ENCODE measurements around the gene TAF4B. TPM values are rescaled to one million over a fixed set of nuclear protein-coding genes. Genes with fewer than 3 reads are reported as not detected.

The TAF4B gene
- total and polyA plus RNA-seq, 2 experiments from 2014 or later: 1.1 to 1.5 TPM

GRCh38 chr18:26421503-26421902 is 195.3 kb downstream of the TAF4B start:
- DNase-seq: no peak
- Histone ChIP-seq H4K20me1 (ENCODE audit: insufficient read depth) (no peaks in the 10 kb centered on the region), H3K9ac (no peak overlapping the region), H3K4me2 (ENCODE audit: unreplicated experiment) (no peak overlapping the region), H3K9me2 (ENCODE audit: insufficient read depth) (no peaks in the 10 kb centered on the region), H3K27ac (no peak overlapping the region), H3K4me3 (no peak overlapping the region), H3K27me3 (replicated peaks; ENCODE audit: insufficient read depth) (no peaks in the 10 kb centered on the region), H3K36me3 (ENCODE audit: low read depth) (no peaks in the 10 kb centered on the region), H2AFZ (no peak overlapping the region), H3K79me2 (ENCODE audit: insufficient read depth) (no peaks in the 10 kb centered on the region), H3K4me1 (ENCODE audit: insufficient read depth) (peaks cover 4% of the 10 kb centered on the region), H3K9me3 (ENCODE audit: low read depth) (no peaks in the 10 kb centered on the region), H3F3A (ENCODE audit: insufficient read depth) (no peaks in the 10 kb centered on the region)
- TF ChIP-seq EZH2 (IDR thresholded peaks at IDR 0.05; ENCODE audit: insufficient read depth, poor library complexity, severe bottlenecking) (no peak), EZH2phosphoT487 (IDR thresholded peaks at IDR 0.05; ENCODE audit: insufficient read depth, low read depth) (no peak)
- 81 to 87% methylated on average over 4 to 6 of the region's 6 CpGs for WGBS, 2 experiments (ENCODE audit: low coverage in 1 of 2, low lambda C conversion rate in 2 of 2, missing lambda C conversion rate in 2 of 2)
- in situ Hi-C loops (cut with MboI): no loop called here

DNA sequence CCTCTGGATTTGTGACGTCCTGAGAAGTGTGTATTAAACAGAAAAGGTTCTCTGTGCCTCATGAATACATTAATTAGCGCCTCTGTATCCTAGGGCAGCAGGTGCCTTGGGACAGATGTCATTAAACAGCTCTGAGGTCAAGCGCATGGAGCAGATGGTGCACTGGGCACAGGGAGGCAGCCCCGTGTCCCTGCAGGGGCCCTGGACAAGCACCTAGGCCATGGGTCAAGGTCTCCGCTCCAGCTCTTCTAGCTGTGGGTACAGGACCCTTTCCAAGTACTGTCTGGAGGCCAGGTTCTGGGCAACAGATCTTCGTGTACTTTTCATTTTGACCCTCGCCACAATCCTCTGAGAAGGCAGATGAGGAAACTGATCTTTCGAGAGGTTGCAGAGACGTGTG is 195.7 kb downstream of the TAF4B start:
- Histone ChIP-seq H3K9me2 (ENCODE audit: insufficient read depth) (no peaks in the 10 kb centered on the region), H3K4me1 (ENCODE audit: insufficient read depth) (peaks cover 4% of the 10 kb centered on the region), H3F3A (ENCODE audit: insufficient read depth) (no peaks in the 10 kb centered on the region), H3K79me2 (ENCODE audit: insufficient read depth) (no peaks in the 10 kb centered on the region), H3K36me3 (ENCODE audit: low read depth) (no peaks in the 10 kb centered on the region), H4K20me1 (ENCODE audit: insufficient read depth) (no peaks in the 10 kb centered on the region), H3K4me3 (no peak overlapping the region), H2AFZ (no peak overlapping the region), H3K9ac (no peak overlapping the region), H3K9me3 (ENCODE audit: low read depth) (no peaks in the 10 kb centered on the region), H3K4me2 (ENCODE audit: unreplicated experiment) (no peak overlapping the region), H3K27ac (no peak overlapping the region), H3K27me3 (replicated peaks; ENCODE audit: insufficient read depth) (no peaks in the 10 kb centered on the region)
- no peak for DNase-seq
- TF ChIP-seq EZH2 (IDR thresholded peaks at IDR 0.05; ENCODE audit: insufficient read depth, poor library complexity, severe bottlenecking) (no peak), EZH2phosphoT487 (IDR thresholded peaks at IDR 0.05; ENCODE audit: insufficient read depth, low read depth) (no peak)
- in situ Hi-C loops (cut with MboI): no loop called here
- 80 to 83% methylated on average over 9 of the region's 9 CpGs for WGBS, 2 experiments (ENCODE audit: low coverage in 1 of 2, low lambda C conversion rate in 2 of 2, missing lambda C conversion rate in 2 of 2)

DNA sequence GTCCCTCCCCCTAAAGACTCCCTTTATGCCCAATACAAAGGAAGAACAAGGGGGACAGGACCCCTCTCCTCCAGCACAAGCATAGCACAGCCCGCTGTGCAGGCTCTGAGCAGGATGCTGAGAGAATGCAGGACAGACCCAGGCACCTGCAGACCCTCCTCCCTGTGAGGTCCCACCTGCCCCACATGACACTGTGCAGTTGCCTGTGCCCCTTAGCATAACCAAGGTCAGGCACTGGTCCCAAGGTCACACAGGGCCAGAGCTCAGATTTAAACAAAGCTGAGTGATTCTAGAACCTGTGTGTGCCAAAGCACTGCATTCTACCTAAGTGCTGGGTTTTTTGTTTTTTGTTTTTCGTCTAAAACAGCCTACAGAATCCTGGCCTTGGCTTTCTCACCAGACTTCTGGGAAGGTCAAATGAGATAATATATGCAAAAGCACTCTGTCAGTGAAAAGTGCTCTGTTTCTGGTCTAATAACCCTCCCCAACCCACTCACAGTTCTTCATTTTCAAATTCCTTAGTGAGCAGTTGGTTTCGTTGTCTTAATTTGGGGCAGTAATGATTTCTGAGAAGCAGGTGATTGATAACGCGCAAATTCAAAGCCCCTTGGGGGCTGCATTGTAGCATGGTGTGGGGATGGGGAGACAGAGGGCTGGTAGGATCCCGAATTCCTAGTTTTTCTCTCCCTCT is 196.4 kb downstream of the TAF4B start:
- Histone ChIP-seq H4K20me1 (ENCODE audit: insufficient read depth) (no peaks in the 10 kb centered on the region), H3K4me1 (ENCODE audit: insufficient read depth) (peaks cover 4% of the 10 kb centered on the region), H3K79me2 (ENCODE audit: insufficient read depth) (no peaks in the 10 kb centered on the region), H3K4me3 (no peak overlapping the region), H3F3A (ENCODE audit: insufficient read depth) (no peaks in the 10 kb centered on the region), H2AFZ (no peak overlapping the region), H3K36me3 (ENCODE audit: low read depth) (no peaks in the 10 kb centered on the region), H3K27me3 (replicated peaks; ENCODE audit: insufficient read depth) (no peaks in the 10 kb centered on the region), H3K9ac (no peak overlapping the region), H3K9me2 (ENCODE audit: insufficient read depth) (no peaks in the 10 kb centered on the region), H3K9me3 (ENCODE audit: low read depth) (no peaks in the 10 kb centered on the region), H3K4me2 (ENCODE audit: unreplicated experiment) (no peak overlapping the region), H3K27ac (no peak overlapping the region)
- in situ Hi-C loops (cut with MboI): no loop called here
- DNase-seq: no peak
- WGBS, 2 experiments (ENCODE audit: low coverage in 1 of 2, low lambda C conversion rate in 2 of 2, missing lambda C conversion rate in 2 of 2): 85 to 86% methylated on average over 6 of the region's 6 CpGs
- no peak for TF ChIP-seq EZH2 (IDR thresholded peaks at IDR 0.05; ENCODE audit: insufficient read depth, poor library complexity, severe bottlenecking)

- no peak overlapping the region for H2AFZ ChIP-seq
- H3K27me3 ChIP-seq (replicated peaks; ENCODE audit: insufficient read depth): no peaks in the 10 kb centered on the region
- peaks cover 8% of the 10 kb centered on the region for H3K4me1 ChIP-seq (ENCODE audit: insufficient read depth)
- H3K9ac ChIP-seq: no peak overlapping the region
- TF ChIP-seq EZH2 (IDR thresholded peaks at IDR 0.05; ENCODE audit: insufficient read depth, poor library complexity, severe bottlenecking) (no peak), EZH2phosphoT487 (IDR thresholded peaks at IDR 0.05; ENCODE audit: insufficient read depth, low read depth) (no peak)
- H4K20me1 ChIP-seq (ENCODE audit: insufficient read depth): no peaks in the 10 kb centered on the region
- H3K9me3 ChIP-seq (ENCODE audit: low read depth): no peaks in the 10 kb centered on the region
- H3K4me3 ChIP-seq: no peak overlapping the region
- no peaks in the 10 kb centered on the region for H3K79me2 ChIP-seq (ENCODE audit: insufficient read depth)
- no peaks in the 10 kb centered on the region for H3F3A ChIP-seq (ENCODE audit: insufficient read depth)
- H3K9me2 ChIP-seq (ENCODE audit: insufficient read depth): no peaks in the 10 kb centered on the region
- no peaks in the 10 kb centered on the region for H3K36me3 ChIP-seq (ENCODE audit: low read depth)
- no peak for DNase-seq
- no peak overlapping the region for H3K27ac ChIP-seq
- H3K4me2 ChIP-seq (ENCODE audit: unreplicated experiment): no peak overlapping the region
- in situ Hi-C loops (cut with MboI): no loop called here
- WGBS, 2 experiments (ENCODE audit: low coverage in 1 of 2, low lambda C conversion rate in 2 of 2, missing lambda C conversion rate in 2 of 2): 85 to 89% methylated on average over 4 of the region's 4 CpGs
Measured at GRCh38 chr18:26424428-26425147, 198.3 kb downstream of the TAF4B start.
